MCF 10A (cell line): ENCODE measurements around the gene NXPH3. TPM values are rescaled to one million over a fixed set of nuclear protein-coding genes. Genes with fewer than 3 reads are reported as not detected.

ENCODE experiments used
- BruUV-seq: library from RNA; stranded (reverse); fragments of 400-500 nt; replicated peaks from 2 replicates; lab custom pipeline; 2021; lab: Mats Ljungman, UMichigan
- CTCF ChIA-PET: fragments of 300-600 bp; sonication (Branson Sonifier 250); formaldehyde crosslinking; extraction: SDS; loops from one replicate; lab custom pipeline; 2021; ENCODE audit warnings: antibody characterized with exemption, inconsistent platforms; lab: Yijun Ruan, JAX
- POLR2A ChIA-PET: fragments of 300-600, 350-650 bp; sonication (Branson Sonifier 250); formaldehyde crosslinking; extraction: SDS; loops from one replicate; lab custom pipeline; 2020; ENCODE audit warnings: antibody characterized with exemption, inconsistent platforms; lab: Yijun Ruan, JAX
- DNase-seq: peaks from one replicate; pipeline ENCODE4 v3.0.0-alpha.2; 2018; ENCODE audit not compliant: unreplicated experiment
- H3K27ac Mint-ChIP-seq: one replicate; pipeline ENCODE4 v1.8.0; 2022; ENCODE audit warnings: mild to moderate bottlenecking, low read depth, mixed read lengths; ENCODE audit not compliant: unreplicated experiment
- H3K27me3 Mint-ChIP-seq: one replicate; pipeline ENCODE4 v1.8.0; 2022; ENCODE audit warnings: mixed read lengths; ENCODE audit not compliant: insufficient read depth, unreplicated experiment
- H3K36me3 Mint-ChIP-seq: one replicate; pipeline ENCODE4 v1.8.0; 2022; ENCODE audit warnings: mild to moderate bottlenecking, moderate library complexity, mixed read lengths; ENCODE audit not compliant: insufficient read depth, unreplicated experiment
- H3K4me1 Mint-ChIP-seq: one replicate; pipeline ENCODE4 v1.8.0; 2022; ENCODE audit warnings: mixed read lengths; ENCODE audit not compliant: insufficient read depth, unreplicated experiment
- H3K4me3 Mint-ChIP-seq: one replicate; pipeline ENCODE4 v1.8.0; 2022; ENCODE audit warnings: mild to moderate bottlenecking, moderate library complexity, mixed read lengths; ENCODE audit not compliant: unreplicated experiment
- H3K9me3 Mint-ChIP-seq: one replicate; pipeline ENCODE4 v1.8.0; 2022; ENCODE audit warnings: mixed read lengths; ENCODE audit not compliant: unreplicated experiment
- intact Hi-C: fragments of 100-400 bp; cut with micrococcal nuclease; formaldehyde crosslinking; loops from 2 replicates; pipeline ENCODE4 v1.14.1; 2022
- total RNA-seq: library from RNA; stranded (reverse); gene quantifications from 2 replicates; pipeline ENCODE4 v1.2.3, GENCODE V29; 2022
- TF ChIP-seq, protein P1 (sequence below): fragments of 200-600 bp; IDR thresholded peaks from one replicate; pipeline ENCODE4 v1.8.0; 2022; ENCODE audit warnings: antibody characterized with exemption, mild to moderate bottlenecking; ENCODE audit not compliant: unreplicated experiment

Gene NXPH3
- total RNA-seq, 1 experiment from 2014 or later: not detected

DNA sequence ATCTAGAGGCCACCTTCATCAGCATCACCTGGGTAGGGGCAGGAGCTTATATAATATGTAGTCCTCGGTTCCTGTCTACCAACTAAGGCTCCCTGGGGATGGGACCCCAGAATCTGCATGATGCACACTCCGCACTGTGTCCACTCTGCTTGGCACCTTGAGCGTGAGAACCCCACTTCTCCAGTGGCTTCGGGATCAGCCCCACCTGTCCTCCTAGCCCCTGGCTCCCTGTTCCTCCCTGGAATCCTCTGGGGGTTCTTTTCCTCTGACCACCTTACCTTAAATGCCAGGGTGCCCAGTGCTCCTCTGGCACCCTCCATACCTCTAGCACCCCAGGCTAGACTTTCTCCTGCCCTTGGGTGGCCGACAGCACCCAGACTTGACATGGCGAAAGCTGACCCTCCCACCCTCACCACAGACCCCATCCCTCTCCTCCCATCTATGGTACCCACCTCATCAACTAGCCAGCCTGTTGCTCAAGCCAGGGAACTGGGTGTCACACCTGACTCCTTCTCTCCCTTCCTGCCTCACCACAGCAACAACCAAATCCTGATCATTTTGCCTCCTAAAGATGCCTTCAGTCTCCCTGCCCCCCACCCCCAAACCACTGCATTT is 2.8 kb upstream of the NXPH3 start:
- peaks cover 6% of the 10 kb centered on the region for H3K4me1 Mint-ChIP-seq
- no peak overlapping the region for H3K4me3 Mint-ChIP-seq
- ChIA-PET POLR2A (no interaction called here), CTCF (interaction anchor here (0.6 to 16.7 kb wide), 3 partner anchors 19 to 134 kb away, joined by 3 to 325 read pairs (median 3); partner anchors contain the start of gene SLC35B1)
- H3K27me3 Mint-ChIP-seq: peaks cover 35% of the 10 kb centered on the region
- DNase-seq: no peak
- intact Hi-C loops: loop anchor here (5.0 kb wide), 1 partner anchor 104 kb away; the partner anchor contains the start of gene SPOP
- TF ChIP-seq, protein P1, sequence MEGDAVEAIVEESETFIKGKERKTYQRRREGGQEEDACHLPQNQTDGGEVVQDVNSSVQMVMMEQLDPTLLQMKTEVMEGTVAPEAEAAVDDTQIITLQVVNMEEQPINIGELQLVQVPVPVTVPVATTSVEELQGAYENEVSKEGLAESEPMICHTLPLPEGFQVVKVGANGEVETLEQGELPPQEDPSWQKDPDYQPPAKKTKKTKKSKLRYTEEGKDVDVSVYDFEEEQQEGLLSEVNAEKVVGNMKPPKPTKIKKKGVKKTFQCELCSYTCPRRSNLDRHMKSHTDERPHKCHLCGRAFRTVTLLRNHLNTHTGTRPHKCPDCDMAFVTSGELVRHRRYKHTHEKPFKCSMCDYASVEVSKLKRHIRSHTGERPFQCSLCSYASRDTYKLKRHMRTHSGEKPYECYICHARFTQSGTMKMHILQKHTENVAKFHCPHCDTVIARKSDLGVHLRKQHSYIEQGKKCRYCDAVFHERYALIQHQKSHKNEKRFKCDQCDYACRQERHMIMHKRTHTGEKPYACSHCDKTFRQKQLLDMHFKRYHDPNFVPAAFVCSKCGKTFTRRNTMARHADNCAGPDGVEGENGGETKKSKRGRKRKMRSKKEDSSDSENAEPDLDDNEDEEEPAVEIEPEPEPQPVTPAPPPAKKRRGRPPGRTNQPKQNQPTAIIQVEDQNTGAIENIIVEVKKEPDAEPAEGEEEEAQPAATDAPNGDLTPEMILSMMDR: no peak
- no peaks in the 10 kb centered on the region for H3K9me3 Mint-ChIP-seq
- H3K36me3 Mint-ChIP-seq: no peaks in the 10 kb centered on the region
- H3K27ac Mint-ChIP-seq: no peak overlapping the region
- no TSS peak for BruUV-seq

DNA sequence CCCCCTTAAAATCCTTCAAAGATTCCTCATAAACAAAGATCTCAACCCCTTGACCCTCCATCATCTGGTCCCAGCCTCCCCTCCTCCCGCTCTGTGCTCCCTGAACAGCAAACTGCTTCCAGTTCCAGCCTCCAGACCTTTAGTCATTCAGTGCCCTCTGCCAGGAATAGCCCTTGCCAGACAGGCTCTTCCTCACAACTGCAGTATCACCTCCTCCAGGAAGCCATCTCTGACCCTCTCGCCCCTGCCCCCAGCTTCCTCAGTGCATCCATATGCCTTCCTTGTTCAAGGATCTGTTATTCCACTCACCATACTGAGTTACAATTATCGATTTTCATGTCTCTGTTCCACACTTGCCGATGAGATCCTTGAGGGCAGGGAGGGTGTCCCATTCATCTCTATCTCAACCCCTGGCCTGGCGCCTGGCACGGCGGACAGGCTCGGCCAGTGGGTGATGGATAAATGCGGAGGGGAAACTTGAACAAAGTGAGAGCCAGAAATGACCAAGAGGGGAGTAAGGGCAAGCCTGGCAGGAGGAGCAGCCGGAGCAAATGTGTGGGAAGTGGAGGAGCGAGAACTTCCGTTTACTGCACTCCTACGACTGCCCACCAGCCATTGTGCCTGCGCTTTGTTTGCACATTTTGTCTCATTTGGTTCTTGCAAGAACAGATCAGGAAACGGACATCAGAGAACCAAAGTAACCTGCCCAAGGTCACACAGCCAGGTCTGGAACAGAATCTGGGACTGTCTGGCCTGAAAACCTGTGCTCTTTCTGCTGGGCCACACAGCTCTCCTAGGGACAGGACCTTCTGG is 2.0 kb upstream of the NXPH3 start:
- Mint-ChIP-seq H3K4me1 (peaks cover 5% of the 10 kb centered on the region), H3K4me3 (no peak overlapping the region), H3K9me3 (no peaks in the 10 kb centered on the region), H3K27ac (no peak overlapping the region), H3K36me3 (no peaks in the 10 kb centered on the region), H3K27me3 (peaks cover 35% of the 10 kb centered on the region)
- no TSS peak for BruUV-seq
- DNase-seq: no peak
- ChIA-PET CTCF (interaction anchor here (0.6 to 16.7 kb wide), 3 partner anchors 11 to 124 kb away, joined by 3 to 325 read pairs (median 4); no protein-coding TSS in a partner anchor), POLR2A (no interaction called here)
- intact Hi-C loops: loop anchor here (5.0 kb wide), 1 partner anchor 104 kb away; the partner anchor contains the start of gene SPOP
- TF ChIP-seq, protein P1: no peak

DNA sequence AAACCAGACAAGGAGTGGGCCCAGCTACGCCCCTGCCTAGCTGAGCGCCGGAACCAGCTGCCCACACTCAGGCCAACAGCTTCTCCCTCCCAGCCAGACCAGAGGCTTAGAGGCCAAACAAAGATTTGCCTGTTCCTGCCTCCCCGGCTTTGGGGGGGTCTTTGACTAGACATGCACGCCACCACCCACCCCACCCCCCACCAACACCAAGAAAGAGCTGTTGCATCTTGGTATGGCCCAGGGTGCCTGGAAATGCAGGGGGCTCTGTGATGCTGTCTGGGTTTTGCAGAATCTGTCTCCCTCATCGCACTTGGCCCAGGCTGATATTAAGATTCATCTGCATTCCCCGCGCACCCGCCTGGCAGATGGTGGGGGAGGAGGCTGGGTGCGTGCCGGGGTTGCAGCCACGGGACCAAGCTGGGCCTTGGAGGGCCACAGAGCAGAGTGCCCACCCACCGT is 1.3 kb upstream of the NXPH3 start:
- Mint-ChIP-seq H3K27me3 (peaks cover 35% of the 10 kb centered on the region), H3K27ac (no peak overlapping the region), H3K9me3 (no peaks in the 10 kb centered on the region), H3K36me3 (no peaks in the 10 kb centered on the region), H3K4me3 (no peak overlapping the region), H3K4me1 (peaks cover 5% of the 10 kb centered on the region)
- intact Hi-C loops: loop anchor here (5.0 kb wide), 1 partner anchor 103 kb away; the partner anchor contains the start of gene SPOP
- BruUV-seq: no TSS peak
- ChIA-PET POLR2A (no interaction called here), CTCF (interaction anchor here (0.6 to 16.7 kb wide), 10 partner anchors 9 to 227 kb away, joined by 3 to 325 read pairs (median 4); no protein-coding TSS in a partner anchor)
- TF ChIP-seq, protein P1: no peak
- no peak for DNase-seq
